H1 (cell line): ENCODE data around the gene C5AR1. TPM values are rescaled to one million over a fixed set of nuclear protein-coding genes. Genes with fewer than 3 reads are reported as not detected.

ENCODE experiments used
- CTCF ChIA-PET: fragments of 300-600 bp; sonication (Branson Sonifier 250); formaldehyde crosslinking; loops from one replicate; lab custom pipeline; 2021; ENCODE audit not compliant: partially characterized antibody; lab: Charles Lee
- POLR2A ChIA-PET: fragments of 300-600 bp; sonication (Branson Sonifier 250); formaldehyde crosslinking; loops from one replicate; lab custom pipeline; 2021; ENCODE audit warnings: inconsistent platforms; ENCODE audit not compliant: partially characterized antibody; lab: Charles Lee
- DNase-seq, 2 experiments: peaks; one replicate each; pipeline versions ENCODE4 v3.0.0 to v3.0.0-alpha.2; 2010 to 2022; ENCODE audit warnings: low spot score in 2 of 2, low read depth in 1 of 2, mixed read lengths in 1 of 2
- FAIRE-seq: peaks from 2 replicates; lab custom pipeline; 2011; peaks lifted over from hg19 to GRCh38; lab: Jason Lieb, UNC
- H2AFZ ChIP-seq: 2 replicates; pipeline ENCODE4 v1.8.1; 2012; ENCODE audit warnings: low read length, inconsistent platforms
- H2AK5ac ChIP-seq: 2 replicates; pipeline ENCODE4 v1.6.1; 2013; ENCODE audit warnings: low read depth, low read length
- H2BK120ac ChIP-seq: replicated peaks from 2 replicates; pipeline ENCODE3; 2013; ENCODE audit warnings: low read depth, low read length, inconsistent platforms
- H2BK12ac ChIP-seq: 2 replicates; pipeline ENCODE4 v1.6.1; 2013; ENCODE audit warnings: low read depth, low read length
- H2BK15ac ChIP-seq: 2 replicates; pipeline ENCODE4 v1.6.1; 2013; ENCODE audit warnings: low read length
- H2BK20ac ChIP-seq: 2 replicates; pipeline ENCODE4 v1.6.1; 2013; ENCODE audit warnings: low read length
- H2BK5ac ChIP-seq: 2 replicates; pipeline ENCODE4 v1.6.1; 2013; ENCODE audit warnings: low read depth, low read length
- H3K14ac ChIP-seq: 2 replicates; pipeline ENCODE4 v1.6.1; 2013; ENCODE audit warnings: inconsistent platforms; ENCODE audit not compliant: insufficient read length
- H3K18ac ChIP-seq: 2 replicates; pipeline ENCODE4 v1.6.1; 2013; ENCODE audit warnings: low read length; ENCODE audit errors: extremely low read depth
- H3K23ac ChIP-seq: 2 replicates; pipeline ENCODE4 v1.6.1; 2013; ENCODE audit warnings: inconsistent platforms; ENCODE audit not compliant: insufficient read length
- H3K23me2 ChIP-seq: 2 replicates; pipeline ENCODE4 v1.6.1; 2013; ENCODE audit warnings: low read depth, low read length
- H3K27ac ChIP-seq: 2 replicates; pipeline ENCODE4 v1.6.1; 2011; ENCODE audit warnings: low read depth, low read length, inconsistent platforms
- H3K27me3 ChIP-seq, 4 experiments: replicated peaks in 1 of 4; 1 replicate in 1 of 4; 2 replicates in 3 of 4; pipeline versions ENCODE4 v1.6.1 to v1.8.1; 2011 to 2013; ENCODE audit warnings: low read length in 3 of 4, mild to moderate bottlenecking in 3 of 4, inconsistent platforms in 2 of 4, mixed read lengths in 2 of 4, moderate library complexity in 1 of 4; ENCODE audit not compliant: control insufficient read depth in 3 of 4, insufficient read depth in 3 of 4; ENCODE audit errors: extremely low read depth in 1 of 4
- H3K36me3 ChIP-seq, 4 experiments: 2 replicates each; pipeline versions ENCODE4 v1.6.1 to v1.8.1; 2011 to 2013; ENCODE audit warnings: mild to moderate bottlenecking in 4 of 4, low read length in 3 of 4, moderate library complexity in 2 of 4, control low read depth in 1 of 4, inconsistent platforms in 1 of 4; ENCODE audit not compliant: insufficient read depth in 4 of 4, control insufficient read depth in 2 of 4
- H3K4ac ChIP-seq: replicated peaks from 2 replicates; pipeline ENCODE3; 2013; ENCODE audit warnings: low read length, low read depth, mixed read lengths, inconsistent platforms; ENCODE audit not compliant: insufficient read length
- H3K4me1 ChIP-seq, 4 experiments: replicated peaks in 1 of 4; 1 replicate in 1 of 4; 2 replicates in 3 of 4; pipeline versions ENCODE4 v1.6.1 to v1.8.1; 2011 to 2013; ENCODE audit warnings: low read length in 3 of 4, inconsistent platforms in 2 of 4, mixed read lengths in 1 of 4; ENCODE audit not compliant: insufficient read depth in 4 of 4, control insufficient read depth in 3 of 4
- H3K4me2 ChIP-seq, 2 experiments: 2 replicates each; pipeline versions ENCODE4 v1.6.1 to v1.8.1; 2011 to 2013; ENCODE audit warnings: low read depth in 2 of 2, low read length in 2 of 2, control low read depth in 1 of 2, inconsistent platforms in 1 of 2, mild to moderate bottlenecking in 1 of 2; ENCODE audit not compliant: insufficient read depth in 1 of 2
- H3K4me3 ChIP-seq, 4 experiments: fragments of 200-600, 300-600 bp in 1 of 4; sonication (generic), shearing (Covaris generic), sonication (Bioruptor Twin) in 1 of 4; 2 replicates each; pipeline versions ENCODE4 v1.5.1 to v1.8.1; 2011 to 2016; ENCODE audit warnings: low read length in 4 of 4, low read depth in 3 of 4, control low read depth in 2 of 4, inconsistent platforms in 2 of 4, mild to moderate bottlenecking in 2 of 4, mixed read lengths in 1 of 4, moderate library complexity in 1 of 4; ENCODE audit not compliant: insufficient read depth in 2 of 4; ENCODE audit errors: extremely low read depth in 1 of 4
- H3K56ac ChIP-seq: replicated peaks from 2 replicates; pipeline ENCODE3; 2013; ENCODE audit warnings: low read depth, mild to moderate bottlenecking, mixed read lengths, low read length, inconsistent platforms; ENCODE audit not compliant: insufficient read length
- H3K79me1 ChIP-seq: 2 replicates; pipeline ENCODE4 v1.6.1; 2013; ENCODE audit warnings: low read depth, low read length, control low read depth
- H3K79me2 ChIP-seq, 2 experiments: 2 replicates each; pipeline versions ENCODE4 v1.6.1 to v1.8.1; 2012 to 2013; ENCODE audit warnings: low read length in 2 of 2, mild to moderate bottlenecking in 2 of 2, inconsistent platforms in 1 of 2; ENCODE audit not compliant: insufficient read depth in 2 of 2, control insufficient read depth in 1 of 2
- H3K9ac ChIP-seq, 4 experiments: replicated peaks in 1 of 4; 1 replicate in 1 of 4; 2 replicates in 3 of 4; pipeline versions ENCODE4 v1.6.1 to v1.8.1; 2011 to 2013; ENCODE audit warnings: low read depth in 3 of 4, low read length in 3 of 4, control low read depth in 2 of 4, mild to moderate bottlenecking in 2 of 4, moderate library complexity in 2 of 4, inconsistent platforms in 1 of 4; ENCODE audit errors: extremely low read depth in 1 of 4
- H3K9me3 ChIP-seq, 2 experiments: 2 replicates each; pipeline versions ENCODE4 v1.6.1 to v1.8.1; 2012 to 2013; ENCODE audit warnings: mild to moderate bottlenecking in 2 of 2, moderate library complexity in 2 of 2, control low read depth in 1 of 2, inconsistent platforms in 1 of 2, low read depth in 1 of 2, low read length in 1 of 2, mixed read lengths in 1 of 2; ENCODE audit not compliant: insufficient read depth in 2 of 2
- H4K20me1 ChIP-seq, 2 experiments: replicated peaks in 1 of 2; 2 replicates each; pipeline versions ENCODE3 to v1.8.1; 2011 to 2013; ENCODE audit warnings: inconsistent platforms in 2 of 2, low read length in 2 of 2, mild to moderate bottlenecking in 1 of 2; ENCODE audit not compliant: insufficient read depth in 2 of 2, control insufficient read depth in 1 of 2
- H4K5ac ChIP-seq: 2 replicates; pipeline ENCODE4 v1.6.1; 2013; ENCODE audit warnings: low read length, low read depth, mixed read lengths, inconsistent platforms; ENCODE audit not compliant: insufficient read length
- H4K8ac ChIP-seq: 2 replicates; pipeline ENCODE4 v1.8.0; 2013; ENCODE audit warnings: mild to moderate bottlenecking, moderate library complexity, low read length, inconsistent platforms; ENCODE audit not compliant: insufficient read depth; ENCODE audit errors: extremely low read depth
- H4K91ac ChIP-seq: replicated peaks from 2 replicates; pipeline ENCODE3; 2013; ENCODE audit warnings: low read length, mixed read lengths, inconsistent platforms; ENCODE audit not compliant: insufficient read length
- BRCA1 ChIP-seq: IDR thresholded peaks from 2 replicates; pipeline ENCODE4 v1.6.1; 2012; ENCODE audit warnings: low read depth, low read length, improper control_type of control experiment
- EP300 ChIP-seq, 2 experiments: IDR thresholded peaks; 1 replicate in 1 of 2; 2 replicates in 1 of 2; pipeline ENCODE4 v1.6.1; 2011 to 2012; ENCODE audit warnings: low read depth in 2 of 2, low read length in 2 of 2, mild to moderate bottlenecking in 2 of 2, borderline replicate concordance in 1 of 2, inconsistent platforms in 1 of 2, moderate library complexity in 1 of 2
- EZH2 ChIP-seq: fragments of 200-600 bp; sonication (generic); IDR thresholded peaks from 2 replicates; pipeline ENCODE4 v1.7.1; 2012; ENCODE audit warnings: low read depth, mild to moderate bottlenecking, moderate library complexity, low read length, inconsistent platforms; ENCODE audit not compliant: severe bottlenecking
- NANOG ChIP-seq: IDR thresholded peaks from 2 replicates; pipeline ENCODE4 v1.6.1; 2011; ENCODE audit warnings: low read length, low read depth, mild to moderate bottlenecking, inconsistent platforms; ENCODE audit not compliant: insufficient read depth, poor library complexity, severe bottlenecking
- RFX5 ChIP-seq: IDR thresholded peaks from 2 replicates; pipeline ENCODE4 v1.6.1; 2011; ENCODE audit warnings: low read depth, low read length, improper control_type of control experiment, borderline replicate concordance
- SP1 ChIP-seq: IDR thresholded peaks from 2 replicates; pipeline ENCODE4 v1.6.1; 2011; ENCODE audit warnings: low read depth, low read length
- SP4 ChIP-seq: IDR thresholded peaks from 2 replicates; pipeline ENCODE4 v1.6.1; 2012; ENCODE audit warnings: low read length, inconsistent platforms
- SRF ChIP-seq: IDR thresholded peaks from 2 replicates; pipeline ENCODE4 v1.6.1; 2011; ENCODE audit warnings: mild to moderate bottlenecking, low read depth, low read length, moderate library complexity
- WGBS, 2 experiments: shearing (Covaris generic) in 1 of 2; methylation state at CpG; one replicate each; pipeline versions ENCODE4 v1.1.6 to v1.1.7; 2013 to 2015; ENCODE audit warnings: low lambda C conversion rate in 2 of 2, mixed read lengths in 2 of 2, inconsistent platforms in 1 of 2, low coverage in 1 of 2, missing lambda C conversion rate in 1 of 2; ENCODE audit not compliant: insufficient replicate concordance in 2 of 2, insufficient coverage in 1 of 2, insufficient read length in 1 of 2; ENCODE audit errors: extremely low coverage in 1 of 2, missing lambda C conversion rate in 1 of 2; 5-methylcytosine and 5-hydroxymethylcytosine counted together
- polyA plus RNA-seq, 7 experiments: library from polyadenylated mRNA; depleted of rRNA in 3 of 7; stranded (reverse) in 5 of 7; unstranded in 2 of 7; fragments of >200 nt in 5 of 7; fragments of 200-250 nt in 2 of 7; gene quantifications; 1 replicate in 5 of 7; 2 replicates in 1 of 7; 4 replicates in 1 of 7; pipeline versions ENCODE4 v1.2.1 to v1.2.3, GENCODE V29; 2011 to 2013; ENCODE audit warnings: missing spikeins in 2 of 7, mixed read lengths in 2 of 7
- total RNA-seq: library from RNA; stranded (reverse); fragmentation: NEBNext Ultra II Directional; extraction: Animal tissue kit (Norgen Biotek cat#: 25700); gene quantifications from 2 replicates; pipeline ENCODE4 v1.2.1, GENCODE V29; 2021

The C5AR1 gene
- total and polyA plus RNA-seq, 2 of the 8 experiments (the other 6 are each of a cell fraction or from before 2014, with no cell fraction given): 0.20 TPM; not detected in 1

DNA sequence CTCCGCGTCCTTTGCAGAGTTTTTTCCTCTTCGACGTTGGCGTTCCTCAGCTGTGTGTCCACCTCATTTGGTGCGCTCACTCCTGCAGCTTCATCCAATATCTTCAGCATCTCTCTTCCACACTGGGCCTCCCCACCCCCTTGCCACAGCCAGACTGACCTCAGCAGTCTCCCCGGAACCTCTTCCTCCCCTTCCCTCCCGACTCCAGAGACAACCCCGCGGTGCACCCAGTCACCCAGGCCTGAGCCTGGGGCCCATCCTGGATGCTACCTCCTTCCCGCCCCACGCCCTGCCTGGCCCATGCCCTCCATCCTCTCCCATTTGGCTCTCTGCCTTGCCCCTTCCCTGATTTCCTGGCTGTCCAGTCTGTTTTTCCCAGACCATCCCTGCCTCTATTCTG is 14.2 kb downstream of the C5AR1 start:
- no peak overlapping the region for H4K91ac ChIP-seq
- H3K23me2 ChIP-seq: no peaks in the 10 kb centered on the region
- no peak overlapping the region; the same call in 1 of the 2 replicates for H2BK15ac ChIP-seq
- ChIA-PET CTCF (interaction anchor here (0.8 to 3.3 kb wide), 6 partner anchors 11 to 383 kb away, joined by 3 to 23 read pairs (median 4); partner anchors contain the start of gene DHX34), POLR2A (interaction anchor here (1.2 to 1.7 kb wide), 2 partner anchors 59 to 95 kb away, joined by 3 to 4 read pairs; partner anchors contain the start of gene MEIS3)
- H3K4me1 ChIP-seq: peaks cover 0 to 3% (median 0%) of the 10 kb centered on the region in 4 experiments; a peak in 1 of 7 replicates
- H2BK5ac ChIP-seq: no peak overlapping the region
- H3K18ac ChIP-seq: no peak overlapping the region
- H4K5ac ChIP-seq: no peak overlapping the region
- H2AFZ ChIP-seq: no peak overlapping the region
- H3K4me2 ChIP-seq: no peak overlapping the region
- no peak overlapping the region for H3K56ac ChIP-seq
- no peaks in the 10 kb centered on the region; a peak in 2 of 7 replicates for H3K27me3 ChIP-seq
- no peak overlapping the region for H3K9ac ChIP-seq
- FAIRE-seq (no peak), DNase-seq (no peak)
- H4K8ac ChIP-seq: 0 out of 2 replicates have a peak overlapping the region, but pooled peaks have one; percentile 86
- H3K14ac ChIP-seq: no peak overlapping the region
- no peak overlapping the region for H2AK5ac ChIP-seq
- no peak overlapping the region for H3K4me3 ChIP-seq
- H2BK120ac ChIP-seq: no peak overlapping the region
- no peaks in the 10 kb centered on the region for H3K79me1 ChIP-seq
- H2BK20ac ChIP-seq: no peak overlapping the region
- no peaks in the 10 kb centered on the region for H3K79me2 ChIP-seq
- H2BK12ac ChIP-seq: no peak overlapping the region
- 89% methylated on average over 12 of the region's 12 CpGs; no CpG with 5 or more reads in 1 of the 2 experiments for WGBS, 2 experiments
- H3K36me3 ChIP-seq: no peaks in the 10 kb centered on the region
- H3K23ac ChIP-seq: no peak overlapping the region
- no peak overlapping the region for H3K4ac ChIP-seq
- H3K27ac ChIP-seq: no peak overlapping the region
- no peaks in the 10 kb centered on the region for H4K20me1 ChIP-seq
- no peak for TF ChIP-seq NANOG
- no peak for TF ChIP-seq SP1
- no peak for TF ChIP-seq EZH2
- TF ChIP-seq RFX5: no peak
- TF ChIP-seq SP4: no peak
- no peak for TF ChIP-seq EP300 (IDR thresholded peaks at IDR 0.05; ENCODE audit: borderline replicate concordance in 1 of 2, low read depth in 2 of 2, low read length in 2 of 2)
- no peak for TF ChIP-seq SRF
- no peak for TF ChIP-seq BRCA1
- H3K9me3 ChIP-seq: no peaks in the 10 kb centered on the region
